Retinal pigment epithelial cell (primary cell): ENCODE measurements around the gene TFR2.

ENCODE experiments used
- DNase-seq: peaks from one replicate; pipeline ENCODE4 v3.0.0-alpha.2; 2010; ENCODE audit warnings: low read depth
- H3K4me3 ChIP-seq: 2 replicates; pipeline ENCODE4 v1.5.1; 2011; ENCODE audit warnings: mild to moderate bottlenecking, low read length, control low read depth, moderate library complexity
- TF ChIP-seq, protein P1 (sequence below): conservative IDR thresholded peaks from 2 replicates; pipeline ENCODE4 v1.5.1; 2011; ENCODE audit warnings: low read depth, low read length, control low read depth, inconsistent platforms

The TFR2 gene

DNA sequence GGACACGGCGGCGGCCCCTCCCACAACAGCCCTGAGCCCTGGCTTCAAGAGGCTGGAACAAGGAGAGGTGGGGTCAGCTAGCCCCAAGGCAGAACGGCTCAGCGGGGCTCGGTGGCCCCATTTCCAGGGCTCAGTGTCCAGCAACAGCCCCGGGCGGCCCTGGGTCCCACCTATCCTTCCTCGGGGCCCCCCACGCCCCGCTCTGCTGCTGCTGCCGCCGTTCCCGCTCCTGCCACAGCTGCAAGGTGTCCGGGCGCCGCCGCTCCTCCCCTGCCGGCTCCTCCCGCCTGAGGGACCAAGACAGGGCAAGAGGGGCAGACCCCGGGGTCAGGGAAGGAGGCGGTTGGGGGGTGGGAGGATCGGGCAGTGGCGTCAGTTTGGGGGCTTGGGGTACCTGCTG is 64.2 kb downstream of the TFR2 start:
- no peak overlapping the region for H3K4me3 ChIP-seq
- no peak for DNase-seq

DNA sequence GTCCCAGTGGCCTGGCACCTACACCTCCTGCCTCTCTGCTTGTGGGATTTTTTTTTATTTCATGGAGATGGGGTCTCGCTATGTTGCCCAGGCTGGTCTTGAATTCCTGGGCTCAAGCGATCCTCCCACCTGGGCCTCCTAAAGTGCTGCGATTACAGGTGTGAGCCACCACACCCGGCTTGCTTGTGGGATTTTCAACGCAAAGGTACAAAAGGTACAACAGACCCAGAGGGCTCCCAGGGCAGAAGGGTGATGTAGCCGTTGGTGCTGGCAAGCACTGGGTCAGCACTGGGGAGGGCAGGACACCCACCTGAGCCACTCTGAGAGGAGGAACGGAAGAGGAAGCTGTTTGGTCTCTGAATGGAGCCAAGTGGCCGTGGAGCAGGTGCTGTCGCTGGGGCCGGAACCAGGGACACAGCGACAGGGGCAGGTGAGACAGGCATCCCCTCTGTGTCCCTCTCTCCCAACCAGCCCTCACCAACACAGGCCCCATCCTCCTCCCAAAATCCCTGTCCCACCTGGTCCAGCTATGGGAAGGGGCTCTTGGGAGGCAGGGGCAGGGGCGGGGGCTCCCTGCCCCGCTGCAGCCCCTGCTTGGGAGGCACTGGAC is 64.9 kb downstream of the TFR2 start:
- DNase-seq: no peak
- TF ChIP-seq, protein P1, sequence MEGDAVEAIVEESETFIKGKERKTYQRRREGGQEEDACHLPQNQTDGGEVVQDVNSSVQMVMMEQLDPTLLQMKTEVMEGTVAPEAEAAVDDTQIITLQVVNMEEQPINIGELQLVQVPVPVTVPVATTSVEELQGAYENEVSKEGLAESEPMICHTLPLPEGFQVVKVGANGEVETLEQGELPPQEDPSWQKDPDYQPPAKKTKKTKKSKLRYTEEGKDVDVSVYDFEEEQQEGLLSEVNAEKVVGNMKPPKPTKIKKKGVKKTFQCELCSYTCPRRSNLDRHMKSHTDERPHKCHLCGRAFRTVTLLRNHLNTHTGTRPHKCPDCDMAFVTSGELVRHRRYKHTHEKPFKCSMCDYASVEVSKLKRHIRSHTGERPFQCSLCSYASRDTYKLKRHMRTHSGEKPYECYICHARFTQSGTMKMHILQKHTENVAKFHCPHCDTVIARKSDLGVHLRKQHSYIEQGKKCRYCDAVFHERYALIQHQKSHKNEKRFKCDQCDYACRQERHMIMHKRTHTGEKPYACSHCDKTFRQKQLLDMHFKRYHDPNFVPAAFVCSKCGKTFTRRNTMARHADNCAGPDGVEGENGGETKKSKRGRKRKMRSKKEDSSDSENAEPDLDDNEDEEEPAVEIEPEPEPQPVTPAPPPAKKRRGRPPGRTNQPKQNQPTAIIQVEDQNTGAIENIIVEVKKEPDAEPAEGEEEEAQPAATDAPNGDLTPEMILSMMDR: no peak
- no peak overlapping the region for H3K4me3 ChIP-seq

More for the DNA sequence above, 64.2 kb downstream of the TFR2 start:
- TF ChIP-seq, protein P1: no peak

DNA sequence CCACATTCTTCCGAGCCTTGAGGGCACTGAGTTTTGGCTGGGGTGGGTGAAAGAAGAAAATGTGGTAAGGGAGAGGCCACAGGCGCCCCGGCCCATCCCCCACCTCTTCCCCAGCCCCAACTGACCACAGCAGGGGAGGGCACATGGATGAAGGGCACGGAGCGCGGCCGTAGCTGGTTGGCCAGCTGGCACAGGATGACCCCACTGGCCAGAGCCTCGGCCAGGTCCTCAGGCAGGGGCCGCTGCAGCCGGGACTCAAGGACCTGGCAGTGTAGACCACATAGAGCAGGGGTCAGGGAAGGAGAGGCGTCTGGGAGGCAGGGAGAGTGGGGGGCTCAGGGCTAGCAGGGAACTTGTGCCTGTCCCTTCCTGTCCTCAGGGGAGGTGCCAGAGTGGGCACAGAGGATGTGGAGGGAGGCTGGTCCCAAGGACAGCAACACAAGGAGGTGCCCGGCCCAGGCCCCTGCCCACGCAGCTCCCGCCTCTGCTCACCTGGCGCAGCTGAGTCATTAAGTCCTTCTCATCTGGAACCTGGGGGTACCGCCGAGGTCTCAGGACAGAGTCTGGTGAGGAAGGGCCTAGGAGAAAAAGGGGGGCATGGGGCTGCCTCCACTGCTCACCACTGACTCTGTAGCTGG is 65.5 kb downstream of the TFR2 start:
- DNase-seq: no peak
- TF ChIP-seq, protein P1: no peak
- no peak overlapping the region for H3K4me3 ChIP-seq

DNA sequence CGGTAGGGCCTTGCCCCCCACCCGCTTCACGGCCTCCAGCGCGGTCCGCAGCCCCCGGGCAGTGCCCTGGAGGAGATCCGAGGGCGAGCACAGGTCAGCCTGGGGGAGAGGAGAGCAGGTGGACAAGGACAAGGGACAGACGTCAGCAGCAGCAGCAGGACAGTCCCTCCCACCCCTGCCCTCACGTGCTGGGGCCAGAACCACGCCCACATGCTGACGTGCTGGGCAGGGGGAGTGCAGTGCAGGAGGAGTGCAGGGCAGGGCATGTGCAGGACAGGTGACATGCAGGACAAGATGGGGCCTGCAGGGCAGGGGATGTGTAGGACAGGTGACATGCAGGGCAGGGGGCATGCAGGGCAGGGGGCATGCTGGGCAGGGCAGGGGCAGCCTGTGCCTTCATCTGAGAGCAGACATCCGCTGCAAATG is 66.1 kb downstream of the TFR2 start:
- TF ChIP-seq, protein P1: no peak
- H3K4me3 ChIP-seq: no peak overlapping the region
- no peak for DNase-seq

DNA sequence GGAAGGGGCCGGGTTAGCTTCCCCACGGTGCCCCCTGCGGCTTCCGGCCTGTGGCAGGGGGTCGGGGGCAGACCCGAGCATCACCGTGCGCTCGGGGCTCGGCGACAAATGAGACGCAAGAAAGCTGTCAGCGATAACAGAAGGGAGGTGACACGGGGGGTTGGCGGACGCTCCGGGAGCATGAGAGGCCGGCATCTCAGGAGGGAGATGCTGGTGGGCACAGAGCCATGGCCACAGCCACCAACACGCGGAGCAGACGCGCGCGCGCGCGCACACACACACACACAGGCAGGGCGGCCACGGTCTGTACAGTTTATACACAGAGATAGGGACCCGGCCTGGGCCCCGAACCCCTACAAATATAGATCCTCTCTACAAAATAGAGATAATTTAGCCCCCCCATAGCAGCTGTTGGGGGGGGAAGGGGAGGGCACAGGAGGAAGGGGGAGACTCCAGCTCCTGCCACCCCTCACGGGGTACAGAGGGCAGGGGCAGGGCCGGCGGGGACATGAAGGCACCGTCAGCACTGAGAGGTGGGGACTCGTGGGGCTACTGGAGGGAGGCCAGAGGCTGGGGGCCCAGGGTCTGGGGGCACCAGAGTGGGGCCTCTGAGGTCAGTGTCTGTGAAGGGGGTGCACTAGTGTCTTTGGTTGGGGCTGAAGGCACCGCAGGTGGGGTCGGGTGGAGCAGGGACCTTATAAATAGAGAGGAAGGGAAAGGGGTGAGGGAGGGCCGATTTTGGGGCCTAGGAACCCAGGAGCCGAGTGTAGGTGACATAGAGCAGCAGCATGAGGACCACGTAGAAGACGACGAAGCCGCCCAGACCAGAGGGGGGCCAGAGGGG is 66.8 kb downstream of the TFR2 start:
- TF ChIP-seq, protein P1: no peak
- no peak for DNase-seq
- H3K4me3 ChIP-seq: no peak overlapping the region

DNA sequence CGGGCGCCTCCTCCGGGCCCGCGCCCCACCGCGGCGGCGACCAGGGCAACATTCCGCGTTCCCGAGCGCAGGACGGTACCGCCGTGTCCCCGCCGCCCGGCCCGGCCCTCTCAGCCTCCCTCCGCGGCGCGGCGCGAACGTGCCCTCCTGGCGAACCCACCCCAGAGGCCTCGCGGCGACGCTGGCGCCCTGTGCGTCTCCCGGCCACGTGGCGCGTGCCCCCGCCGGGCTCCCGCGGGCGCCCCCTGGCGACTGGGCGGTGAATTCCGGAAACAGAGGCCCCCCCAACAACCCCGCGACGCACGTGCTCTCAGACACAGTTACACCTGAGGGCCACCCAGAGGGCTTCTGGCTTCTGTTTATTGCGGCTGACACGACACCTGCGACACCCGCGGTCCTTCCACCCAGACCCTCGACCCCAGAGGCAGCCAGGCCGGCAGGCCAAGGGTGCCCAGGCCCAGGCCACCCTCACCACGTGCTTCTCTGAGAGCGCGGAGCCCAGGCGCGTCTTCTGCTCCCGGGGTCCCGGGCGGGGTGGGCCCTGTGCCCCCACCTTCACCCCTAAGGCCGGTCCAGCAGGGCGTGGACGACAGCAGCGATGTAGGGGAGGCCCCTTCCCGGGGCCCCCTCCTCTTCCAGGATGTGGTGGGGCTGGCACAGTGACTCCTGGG is 67.5 kb downstream of the TFR2 start, which contains the start of gene SAP25:
SAP25 (minus strand) TSS at position 210 of the 671 bp plus-strand sequence; CDS start at position 52, 158 bp downstream.
- no peak within 1 kb of the TSS for H3K4me3 ChIP-seq
- TF ChIP-seq, protein P1: no peak
- DNase-seq: no peak
